Natural killer cell (primary cell): ENCODE measurements around the gene LTN1. TPM values are rescaled to one million over a fixed set of nuclear protein-coding genes. Genes with fewer than 3 reads are reported as not detected.
A peak's percentile ranks its signal among the peaks of the same experiment; 100 is the strongest.

Experiments used
- ATAC-seq, 3 donors: fragments of 150-1000 bp in 2 of 3; fragments of 200-7000 bp in 1 of 3; cut with Tn5 transposase; 1 replicate in 1 of 3; 2 replicates in 2 of 3; pipeline ENCODE4 v1.10.0; 2021; ENCODE audit warnings: mild to moderate bottlenecking in 2 of 3, moderate library complexity in 2 of 3
- DNase-seq, 2 donors: peaks; one replicate each; pipeline versions ENCODE4 v3.0.0 to v3.0.0-alpha.2; 2013 to 2021; ENCODE audit warnings: mixed read lengths in 1 of 2
- H3K27ac ChIP-seq: one replicate; pipeline ENCODE4 v1.5.1; 2013; ENCODE audit warnings: mild to moderate bottlenecking, low read length
- H3K27me3 ChIP-seq: one replicate; pipeline ENCODE4 v1.6.1; 2013; ENCODE audit warnings: low read length; ENCODE audit not compliant: control insufficient read depth, insufficient read depth
- H3K36me3 ChIP-seq: one replicate; pipeline ENCODE4 v1.6.1; 2013; ENCODE audit warnings: low read length; ENCODE audit not compliant: control insufficient read depth, insufficient read depth
- H3K4me1 ChIP-seq: one replicate; pipeline ENCODE4 v1.6.1; 2013; ENCODE audit warnings: low read length; ENCODE audit not compliant: control insufficient read depth, insufficient read depth
- H3K4me3 ChIP-seq: one replicate; pipeline ENCODE4 v1.5.1; 2013; ENCODE audit warnings: low read length
- H3K9me3 ChIP-seq: one replicate; pipeline ENCODE4 v1.6.1; 2013; ENCODE audit warnings: low read length; ENCODE audit not compliant: control insufficient read depth, insufficient read depth
- H3K27ac Mint-ChIP-seq, 2 donors: one replicate each; pipeline ENCODE4 v1.8.0; 2022; ENCODE audit warnings: mild to moderate bottlenecking in 2 of 2, mixed read lengths in 2 of 2, moderate library complexity in 1 of 2
- H3K27me3 Mint-ChIP-seq, 2 donors: one replicate each; pipeline ENCODE4 v1.8.0; 2022; ENCODE audit warnings: low read depth in 2 of 2, mixed read lengths in 2 of 2
- H3K36me3 Mint-ChIP-seq: one replicate; pipeline ENCODE4 v1.8.0; 2022; ENCODE audit warnings: mixed read lengths
- H3K4me1 Mint-ChIP-seq, 2 donors: one replicate each; pipeline ENCODE4 v1.8.0; 2022; ENCODE audit warnings: mixed read lengths in 2 of 2
- H3K4me3 Mint-ChIP-seq: one replicate; pipeline ENCODE4 v1.8.0; 2022; ENCODE audit warnings: mild to moderate bottlenecking, moderate library complexity, mixed read lengths
- H3K9me3 Mint-ChIP-seq, 2 donors: one replicate each; pipeline ENCODE4 v1.8.0; 2022; ENCODE audit warnings: mixed read lengths in 2 of 2
- WGBS: methylation state at CpG from one replicate; pipeline ENCODE4 v1.1.7; 2013; ENCODE audit warnings: missing lambda C conversion rate; ENCODE audit not compliant: insufficient coverage; 5-methylcytosine and 5-hydroxymethylcytosine counted together
- intact Hi-C: fragments of 100-400 bp; cut with micrococcal nuclease; formaldehyde crosslinking; loops from one replicate; pipeline ENCODE4 v1.14.2; 2022
- total RNA-seq, 4 donors: library from RNA; stranded (reverse); fragments of 120-200 nt in 1 of 4; gene quantifications; one replicate each; pipeline versions ENCODE4 v1.2.3 to v1.2.4, GENCODE V29; 2013 to 2022
- TF ChIP-seq, protein P1 (sequence below): fragments of 200-600 bp; IDR thresholded peaks from one replicate; pipeline ENCODE4 v1.8.0; 2022; ENCODE audit warnings: antibody characterized with exemption

The LTN1 gene
- total RNA-seq, 3 donors from 2014 or later (not counting 1 experiment from before 2014, with no cell fraction given), result 33.7 to 43.1 (median 35.0) TPM

DNA sequence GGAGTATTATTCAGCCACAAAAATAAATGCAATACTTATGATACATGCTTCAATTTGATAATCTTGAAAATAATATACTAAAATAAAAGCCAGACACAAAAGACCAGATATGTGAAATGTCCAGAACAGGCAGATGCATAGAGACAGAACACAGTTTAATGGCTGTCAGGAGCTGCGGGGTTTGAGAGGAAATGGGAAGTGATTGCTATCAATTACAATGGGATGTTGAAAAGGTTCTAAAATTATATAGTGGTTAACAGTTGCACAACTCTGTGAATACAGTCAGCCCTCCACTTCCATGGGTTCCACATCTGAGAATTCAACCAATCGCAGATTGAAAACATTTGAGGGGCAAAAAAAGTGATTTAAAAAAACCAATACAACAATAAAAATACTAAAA is 54.0 kb downstream of the LTN1 start:
- Mint-ChIP-seq H3K4me3 (no peak overlapping the region), H3K9me3 (no peaks in the 10 kb centered on the region), H3K36me3 (peaks cover 16% of the 10 kb centered on the region), H3K27ac (peak overlapping the region in 1 of 2 donors; percentile 34), H3K27me3 (no peaks in the 10 kb centered on the region), H3K4me1 (no peaks in the 10 kb centered on the region)
- no peak overlapping the region for H3K4me3 ChIP-seq
- ATAC-seq (no peak), DNase-seq (no peak)
- H3K9me3 ChIP-seq, result no peaks in the 10 kb centered on the region
- intact Hi-C loops, result no loop called here
- TF ChIP-seq, protein P1, sequence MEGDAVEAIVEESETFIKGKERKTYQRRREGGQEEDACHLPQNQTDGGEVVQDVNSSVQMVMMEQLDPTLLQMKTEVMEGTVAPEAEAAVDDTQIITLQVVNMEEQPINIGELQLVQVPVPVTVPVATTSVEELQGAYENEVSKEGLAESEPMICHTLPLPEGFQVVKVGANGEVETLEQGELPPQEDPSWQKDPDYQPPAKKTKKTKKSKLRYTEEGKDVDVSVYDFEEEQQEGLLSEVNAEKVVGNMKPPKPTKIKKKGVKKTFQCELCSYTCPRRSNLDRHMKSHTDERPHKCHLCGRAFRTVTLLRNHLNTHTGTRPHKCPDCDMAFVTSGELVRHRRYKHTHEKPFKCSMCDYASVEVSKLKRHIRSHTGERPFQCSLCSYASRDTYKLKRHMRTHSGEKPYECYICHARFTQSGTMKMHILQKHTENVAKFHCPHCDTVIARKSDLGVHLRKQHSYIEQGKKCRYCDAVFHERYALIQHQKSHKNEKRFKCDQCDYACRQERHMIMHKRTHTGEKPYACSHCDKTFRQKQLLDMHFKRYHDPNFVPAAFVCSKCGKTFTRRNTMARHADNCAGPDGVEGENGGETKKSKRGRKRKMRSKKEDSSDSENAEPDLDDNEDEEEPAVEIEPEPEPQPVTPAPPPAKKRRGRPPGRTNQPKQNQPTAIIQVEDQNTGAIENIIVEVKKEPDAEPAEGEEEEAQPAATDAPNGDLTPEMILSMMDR, result no peak
- no peaks in the 10 kb centered on the region for H3K4me1 ChIP-seq
- 76% methylated on average over 2 of the region's 2 CpGs for WGBS
- H3K27ac ChIP-seq, result no peak overlapping the region
- peaks cover 76% of the 10 kb centered on the region for H3K36me3 ChIP-seq
- no peaks in the 10 kb centered on the region for H3K27me3 ChIP-seq

DNA sequence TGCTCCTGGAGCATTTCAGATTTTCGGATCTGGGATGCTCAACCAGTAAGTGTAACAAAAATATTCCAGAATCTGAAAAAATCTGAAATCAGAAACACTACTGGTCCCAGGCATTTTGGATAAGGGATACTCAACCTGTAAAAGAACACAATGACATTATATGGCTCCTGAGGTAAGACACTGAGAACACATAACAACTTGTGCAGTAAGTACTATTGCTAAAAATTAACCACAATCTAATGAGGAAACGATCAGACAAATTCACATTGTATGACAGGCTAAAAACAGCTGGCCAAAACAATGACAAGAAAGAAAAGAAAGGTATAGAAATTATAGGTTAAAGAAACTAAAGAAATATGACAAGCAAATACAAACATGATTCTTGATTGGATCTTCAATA is 54.9 kb downstream of the LTN1 start:
- ATAC-seq (no peak), DNase-seq (no peak)
- TF ChIP-seq, protein P1, result no peak
- no peaks in the 10 kb centered on the region for H3K9me3 Mint-ChIP-seq
- peak overlapping the region in 1 of 2 donors; percentile 33 for H3K27ac Mint-ChIP-seq
- Histone ChIP-seq H3K27ac (no peak overlapping the region), H3K4me1 (no peaks in the 10 kb centered on the region), H3K36me3 (peaks cover 66% of the 10 kb centered on the region), H3K4me3 (no peak overlapping the region), H3K9me3 (no peaks in the 10 kb centered on the region), H3K27me3 (no peaks in the 10 kb centered on the region)
- no peak overlapping the region for H3K4me3 Mint-ChIP-seq
- intact Hi-C loops, result no loop called here
- WGBS, result 100% methylated on average over 1 of the region's 2 CpGs
- peaks cover 16% of the 10 kb centered on the region for H3K36me3 Mint-ChIP-seq
- no peaks in the 10 kb centered on the region for H3K27me3 Mint-ChIP-seq
- no peaks in the 10 kb centered on the region for H3K4me1 Mint-ChIP-seq

DNA sequence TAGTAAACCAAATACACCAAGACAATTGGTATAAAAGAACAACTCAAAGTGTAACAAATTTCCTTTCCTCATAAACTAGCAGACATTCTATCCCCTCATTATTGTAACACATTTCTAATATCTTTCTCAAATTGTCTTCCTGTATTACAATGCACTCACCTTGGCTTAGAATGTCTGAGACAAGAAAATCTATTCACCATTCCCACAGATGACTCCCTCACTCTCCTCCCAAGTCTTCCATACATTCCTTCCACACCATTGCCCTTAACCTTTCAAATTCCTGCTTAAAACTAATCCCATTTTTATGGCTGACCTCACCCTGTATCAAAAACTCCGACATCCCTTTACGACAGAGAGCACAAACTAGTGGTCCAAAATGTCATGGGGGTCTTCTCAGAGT is 56.0 kb downstream of the LTN1 start:
- Mint-ChIP-seq H3K36me3 (peaks cover 16% of the 10 kb centered on the region), H3K27me3 (no peaks in the 10 kb centered on the region), H3K4me1 (no peaks in the 10 kb centered on the region), H3K4me3 (no peak overlapping the region), H3K9me3 (no peaks in the 10 kb centered on the region), H3K27ac (peak overlapping the region in 1 of 2 donors; percentile 4)
- Histone ChIP-seq H3K36me3 (peaks cover 60% of the 10 kb centered on the region), H3K4me3 (no peak overlapping the region), H3K9me3 (no peaks in the 10 kb centered on the region), H3K27me3 (no peaks in the 10 kb centered on the region), H3K27ac (no peak overlapping the region), H3K4me1 (no peaks in the 10 kb centered on the region)
- intact Hi-C loops, result no loop called here
- 100% methylated on average over 2 of the region's 2 CpGs for WGBS
- ATAC-seq, result no peak
- TF ChIP-seq, protein P1, result no peak
- no peak for DNase-seq

DNA sequence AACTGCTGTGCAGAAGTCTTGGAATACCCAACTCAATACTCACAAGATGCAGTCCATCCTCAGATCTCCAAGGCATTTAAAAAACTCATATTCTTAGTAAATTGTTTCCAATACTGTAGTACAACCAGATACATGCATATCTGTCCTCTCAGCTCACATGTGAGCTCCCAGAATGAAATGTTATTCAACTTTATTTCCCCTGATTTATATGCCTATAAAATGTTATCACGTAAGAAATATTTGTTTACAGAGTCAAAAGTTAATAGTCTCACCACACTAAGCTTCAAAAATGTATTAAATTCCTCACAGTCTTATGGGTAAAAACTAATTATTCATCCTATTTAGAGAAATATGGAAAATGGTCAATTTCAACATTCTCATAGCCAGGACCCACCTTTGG is 56.6 kb downstream of the LTN1 start:
- Histone ChIP-seq H3K27me3 (no peaks in the 10 kb centered on the region), H3K4me3 (no peak overlapping the region), H3K27ac (no peak overlapping the region), H3K9me3 (no peaks in the 10 kb centered on the region), H3K36me3 (peaks cover 61% of the 10 kb centered on the region), H3K4me1 (no peaks in the 10 kb centered on the region)
- H3K27me3 Mint-ChIP-seq, result no peaks in the 10 kb centered on the region
- no peak overlapping the region for H3K27ac Mint-ChIP-seq
- DNase-seq (no peak), ATAC-seq (no peak)
- no peaks in the 10 kb centered on the region for H3K9me3 Mint-ChIP-seq
- no peaks in the 10 kb centered on the region for H3K4me1 Mint-ChIP-seq
- TF ChIP-seq, protein P1, result no peak
- H3K4me3 Mint-ChIP-seq, result no peak overlapping the region
- H3K36me3 Mint-ChIP-seq, result peaks cover 16% of the 10 kb centered on the region
- intact Hi-C loops, result no loop called here
- no CpG with 5 or more reads among the region's 1 CpG for whole genome bisulfite sequencing
